BJ (cell line): ENCODE results near the gene ATP6V1C2. TPM values are rescaled to one million over a fixed set of nuclear protein-coding genes. Genes with fewer than 3 reads are reported as not detected.
A peak's percentile ranks its signal among the peaks of the same experiment; 100 is the strongest.
"Not testable (repeated sequence)": the region's sequence is repeated elsewhere in the genome, so short reads cannot be mapped to it uniquely, and the experiment has no call there.

Experiments used
- CTCF ChIA-PET: fragments of 350-600 bp; formaldehyde crosslinking; extraction: SDS; loops from one replicate; lab custom pipeline; 2021; ENCODE audit warnings: antibody characterized with exemption, inconsistent platforms; lab: Yijun Ruan, JAX
- POLR2A ChIA-PET: fragments of 300-600 bp; sonication (Branson Sonifier 250); formaldehyde crosslinking; extraction: SDS; loops from one replicate; lab custom pipeline; 2021; ENCODE audit warnings: antibody characterized with exemption; lab: Charles Lee
- DNase-seq: peaks from one replicate; pipeline ENCODE4 v3.0.0-alpha.2; 2011; ENCODE audit warnings: low read depth
- H3K27me3 ChIP-seq: 2 replicates; pipeline ENCODE4 v1.6.0; 2011; ENCODE audit warnings: low read length; ENCODE audit not compliant: control insufficient read depth, insufficient read depth
- H3K36me3 ChIP-seq: 2 replicates; pipeline ENCODE4 v1.5.1; 2011; ENCODE audit warnings: low read length; ENCODE audit not compliant: control insufficient read depth, insufficient read depth
- H3K4me3 ChIP-seq: 2 replicates; pipeline ENCODE4 v1.5.1; 2011; ENCODE audit warnings: low read depth, mild to moderate bottlenecking, control low read depth, low read length
- CTCF ChIP-seq: IDR thresholded peaks from 2 replicates; pipeline ENCODE4 v1.5.1; 2011; ENCODE audit warnings: low read depth, mild to moderate bottlenecking, control low read depth, inconsistent platforms, low read length, moderate library complexity; ENCODE audit not compliant: insufficient read depth
- polyA plus RNA-seq: library from polyadenylated mRNA; depleted of rRNA; stranded (reverse); fragments of >200 nt; gene quantifications from 2 replicates; pipeline ENCODE4 v1.2.3, GENCODE V29; 2011

ATP6V1C2 gene
- polyA plus RNA-seq, 1 experiment = 0.04 TPM

GRCh38 chr2:10814142-10814541 lies 92.7 kb downstream of the ATP6V1C2 start:
- no peak for DNase-seq
- TF ChIP-seq CTCF = no peak
- Histone ChIP-seq H3K36me3 (no peaks in the 10 kb centered on the region), H3K4me3 (no peak overlapping the region), H3K27me3 (peaks cover 3% of the 10 kb centered on the region)
- ChIA-PET POLR2A (no interaction called here), CTCF (interaction anchor here (0.6 to 0.9 kb wide), 2 partner anchors 18 to 319 kb away, joined by 3 read pairs; a partner anchor contains a TSS)

GRCh38 chr2:10814571-10815331 lies 93.3 kb downstream of the ATP6V1C2 start:
- H3K36me3 ChIP-seq = no peaks in the 10 kb centered on the region
- H3K4me3 ChIP-seq = no peak overlapping the region
- DNase-seq = no peak
- H3K27me3 ChIP-seq = peaks cover 5% of the 10 kb centered on the region
- no peak for TF ChIP-seq CTCF
- CTCF ChIA-PET = interaction anchor here (0.6 to 0.9 kb wide), 2 partner anchors 18 to 318 kb away, joined by 3 read pairs; a partner anchor contains a TSS
- POLR2A ChIA-PET = no interaction called here

GRCh38 chr2:10817413-10817812 lies 96.0 kb downstream of the ATP6V1C2 start:
- POLR2A ChIA-PET = no interaction called here
- Histone ChIP-seq H3K36me3 (no peaks in the 10 kb centered on the region), H3K27me3 (peaks cover 12% of the 10 kb centered on the region), H3K4me3 (no peak overlapping the region)
- no peak for DNase-seq
- peak; percentile 51 for TF ChIP-seq CTCF
- CTCF ChIA-PET = interaction anchor here (1.2 to 2.1 kb wide), 4 partner anchors 12 to 316 kb away, joined by 3 to 9 read pairs (median 4); a partner anchor contains a TSS

- DNase-seq, POLR2A ChIA-PET, H3K36me3 ChIP-seq, H3K4me3 ChIP-seq: not testable (repeated sequence)
- H3K27me3 ChIP-seq = peaks cover 17% of the 10 kb centered on the region
- CTCF ChIA-PET = interaction anchor here (0.6 to 2.1 kb wide), 4 partner anchors 15 to 824 kb away, joined by 3 to 9 read pairs (median 4); a partner anchor contains a TSS
Observed at GRCh38 chr2:10818305-10818704, 96.9 kb downstream of the ATP6V1C2 start.

- ChIA-PET POLR2A (no interaction called here), CTCF (interaction anchor here (1.1 kb wide), 1 partner anchor 16 kb away, joined by 4 read pairs; no protein-coding TSS in a partner anchor)
- no peak overlapping the region for H3K4me3 ChIP-seq
- peaks cover 21% of the 10 kb centered on the region for H3K27me3 ChIP-seq
- H3K36me3 ChIP-seq = no peaks in the 10 kb centered on the region
- DNase-seq = no peak
- TF ChIP-seq CTCF = no peak
Observed at GRCh38 chr2:10818984-10819383, 97.6 kb downstream of the ATP6V1C2 start.
